Activated gamma-delta T cell treated with anti-CD3 and anti-CD28 coated beads, Interleukin-2, amount 50 U/mL, for 16 hours (primary cell): ENCODE measurements around the gene SENP5.
A peak's percentile ranks its signal among the peaks of the same experiment; 100 is the strongest.
"Not testable (repeated sequence)": the region's sequence is repeated elsewhere in the genome, so short reads cannot be mapped to it uniquely, and the experiment has no call there.

Experiments used
- DNase-seq: peaks from one replicate; pipeline ENCODE4 v3.0.0-alpha.2; 2020; ENCODE audit warnings: low read depth

The SENP5 gene

DNA sequence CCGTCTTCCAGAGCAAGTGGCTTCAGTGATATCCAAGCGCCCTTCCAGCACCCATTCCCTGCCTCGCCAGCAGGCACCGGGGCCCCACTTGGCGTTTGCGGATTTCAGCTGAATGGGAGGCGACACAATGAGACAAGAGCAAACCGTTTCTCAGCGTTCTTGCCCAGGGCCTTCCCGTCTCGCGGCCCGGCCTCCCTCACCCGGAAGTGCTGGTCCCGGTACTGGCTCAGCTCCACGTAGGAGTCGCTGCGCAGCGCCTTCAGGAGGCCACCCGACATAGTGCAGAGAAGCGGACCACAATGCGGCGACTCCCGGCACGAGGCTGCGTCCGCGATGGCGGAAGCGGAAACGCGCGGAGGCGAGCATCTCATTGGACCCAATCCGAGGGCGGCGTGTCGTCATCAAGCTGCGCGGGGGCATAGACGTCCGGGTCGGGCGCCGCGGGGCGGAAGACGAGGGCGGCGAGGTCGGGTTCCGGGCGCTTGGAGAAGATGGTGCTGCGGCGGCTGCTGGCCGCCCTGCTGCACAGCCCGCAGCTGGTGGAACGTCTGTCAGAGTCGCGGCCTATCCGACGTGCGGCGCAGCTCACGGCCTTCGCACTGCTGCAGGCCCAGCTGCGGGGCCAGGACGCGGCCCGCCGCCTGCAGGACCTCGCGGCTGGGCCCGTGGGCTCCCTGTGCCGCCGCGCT, 74.7 kb downstream of the SENP5 start, which contains the start of gene NCBP2:
TSS of gene NCBP2 (minus strand) at position 303 of the 689 bp plus-strand sequence. CDS start at position 278, 25 bp downstream.
- DNase-seq: peak; percentile 99

DNA sequence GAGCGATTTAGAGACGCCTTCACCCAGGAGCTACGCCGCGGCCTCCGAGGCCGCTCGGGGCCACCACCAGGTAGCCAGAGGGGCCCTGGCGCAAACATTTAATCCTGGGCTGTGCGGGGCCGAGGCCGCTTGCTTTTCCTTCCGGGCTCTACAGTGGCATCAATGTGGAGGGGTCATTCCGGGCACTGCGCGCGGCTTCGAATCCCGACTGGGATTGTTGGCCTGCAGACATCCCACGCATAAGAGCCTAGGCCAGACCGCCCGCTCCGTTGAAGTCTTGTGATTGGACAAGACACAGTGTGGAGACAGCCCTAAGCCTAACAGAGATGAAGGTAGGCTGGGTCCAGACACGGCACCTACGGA, 75.2 kb downstream of the SENP5 start:
- no peak for DNase-seq

DNA sequence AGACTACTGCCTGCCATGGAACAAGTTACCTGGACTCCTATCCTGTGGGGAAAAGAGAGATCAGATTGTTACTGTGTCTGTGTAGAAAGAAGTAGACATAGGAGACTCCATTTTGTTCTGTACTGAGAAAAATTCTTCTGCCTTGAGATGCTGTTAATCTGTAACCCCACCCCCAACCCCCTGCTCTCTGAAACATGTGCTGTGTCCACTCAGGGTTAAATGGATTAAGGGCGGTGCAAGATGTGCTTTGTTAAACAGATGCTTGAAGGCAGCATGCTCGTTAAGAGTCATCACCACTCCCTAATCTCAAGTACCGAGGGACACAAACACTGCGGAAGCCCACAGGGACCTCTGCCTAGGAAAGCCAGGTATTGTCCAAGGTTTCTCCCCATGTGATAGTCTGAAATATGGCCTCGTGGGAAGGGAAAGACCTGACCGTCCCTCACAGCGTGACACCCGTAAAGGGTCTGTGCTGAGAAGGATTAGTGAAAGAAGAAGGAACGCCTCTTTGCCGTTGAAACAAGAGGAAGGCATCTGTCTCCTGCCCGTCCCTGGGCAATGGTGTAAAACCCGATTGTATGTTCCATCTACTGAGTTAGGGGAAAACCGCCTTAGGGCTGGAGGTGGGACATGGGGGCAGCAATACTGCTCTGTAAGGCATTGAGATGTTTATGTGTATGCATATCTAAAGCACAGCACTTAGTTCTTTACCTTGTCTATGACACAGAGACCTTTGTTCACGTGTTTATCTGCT, 76.5 kb downstream of the SENP5 start:
- not testable (repeated sequence) for DNase-seq

DNA sequence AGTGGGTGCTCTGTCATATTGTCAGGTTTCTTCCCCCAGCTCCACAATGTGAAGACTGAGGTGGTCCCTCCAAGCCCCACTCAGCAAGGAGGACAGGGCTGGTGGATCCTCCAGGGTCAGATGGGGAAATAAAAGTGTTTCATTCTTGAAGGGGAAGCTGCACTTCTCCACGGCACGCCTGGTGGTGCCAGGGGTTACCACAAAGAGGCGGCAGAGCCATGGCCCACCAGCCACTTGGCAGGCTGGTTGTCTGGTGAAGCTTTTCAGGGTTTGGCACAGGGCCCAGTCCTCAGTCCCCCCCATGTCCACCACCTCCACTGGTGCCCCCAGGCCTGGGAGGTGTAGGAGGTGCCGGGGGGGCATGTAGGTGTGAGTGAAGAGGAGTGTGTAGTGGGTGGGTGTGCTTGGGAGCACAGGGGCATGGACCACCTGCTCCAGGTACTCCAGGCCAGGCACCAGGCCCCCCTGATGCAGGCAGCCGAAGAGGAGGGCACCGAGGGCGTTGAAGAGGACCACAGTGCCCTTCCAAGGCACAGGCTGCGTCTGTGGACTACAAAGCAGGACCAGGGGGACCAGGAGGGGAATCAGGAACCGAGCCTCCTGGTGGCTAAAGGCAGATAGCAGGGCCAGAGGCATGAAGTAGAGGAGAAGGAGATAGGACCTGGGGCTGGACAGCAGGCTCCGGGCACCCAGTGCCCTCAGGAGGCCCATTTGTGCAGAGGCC, 79.6 kb downstream of the SENP5 start:
- no peak for DNase-seq

DNA sequence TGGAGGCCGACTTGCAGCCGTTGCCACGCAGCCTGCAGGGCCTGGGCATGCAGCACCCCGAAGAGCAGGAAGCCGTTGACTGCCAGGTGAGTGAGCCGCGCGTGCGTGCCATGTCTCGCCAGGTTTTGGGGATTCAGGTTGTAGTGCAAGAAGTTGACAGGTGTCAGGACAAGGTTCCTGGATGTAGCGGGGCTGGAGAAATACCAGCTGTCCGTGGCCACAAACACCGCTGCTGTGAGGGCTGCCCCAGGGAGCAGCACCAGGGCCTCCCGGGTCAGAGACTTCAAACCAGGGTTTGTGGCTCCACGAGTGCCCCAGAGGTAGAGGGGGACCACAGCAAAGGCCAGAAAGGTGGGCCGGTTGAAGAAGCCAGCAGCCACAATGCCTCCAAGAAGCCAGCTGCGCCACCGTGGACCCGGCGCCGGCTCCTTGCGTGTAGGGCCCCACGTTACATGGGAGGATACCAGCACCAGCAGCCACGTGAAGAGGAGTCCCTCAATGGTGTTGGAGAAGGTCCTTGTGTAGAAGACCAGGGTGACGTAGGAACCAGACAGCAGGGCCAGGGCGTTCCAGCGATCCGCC, 80.2 kb downstream of the SENP5 start:
- DNase-seq: no peak

DNA sequence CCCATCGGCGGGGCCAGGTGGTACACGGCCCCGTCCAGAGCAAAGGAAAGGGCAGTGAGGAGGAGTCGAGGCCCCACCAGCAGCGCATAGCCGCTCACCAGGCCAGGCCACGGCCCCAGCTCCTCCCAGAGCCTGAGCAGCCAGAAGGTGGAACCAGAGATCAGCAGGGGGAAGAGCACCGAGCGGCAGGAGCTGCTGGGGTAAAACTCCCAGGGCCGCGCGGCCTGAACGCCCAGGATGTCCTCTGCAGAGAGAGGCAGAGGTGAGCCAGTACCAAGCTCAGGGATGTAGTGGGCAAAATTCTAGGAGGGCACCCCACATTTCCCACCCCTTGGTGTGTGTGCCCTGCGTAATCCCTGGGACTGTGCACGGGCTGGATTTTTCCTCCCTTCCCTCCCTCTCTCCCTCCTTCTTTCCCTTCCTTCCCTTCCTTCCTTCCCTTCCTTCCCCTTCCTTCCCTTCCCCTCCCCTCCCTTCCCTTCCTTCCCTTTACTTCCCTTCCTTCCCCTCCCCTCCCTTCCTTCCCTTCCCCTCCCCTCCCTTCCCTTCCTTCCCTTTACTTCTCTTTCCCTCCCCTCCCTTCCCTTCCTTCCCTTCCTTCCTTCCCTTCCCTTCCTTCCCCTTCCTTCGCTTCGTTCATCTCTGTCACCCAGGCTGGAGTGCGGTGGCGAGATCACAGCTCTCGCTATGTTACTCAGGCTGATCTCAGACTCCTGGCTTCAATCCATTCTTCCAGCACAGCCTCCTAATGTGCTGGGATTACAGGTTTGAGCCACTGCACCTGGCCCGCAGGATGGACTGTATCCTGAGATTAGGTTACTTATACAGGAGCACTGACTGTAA, 80.9 kb downstream of the SENP5 start:
- DNase-seq: no peak

DNA sequence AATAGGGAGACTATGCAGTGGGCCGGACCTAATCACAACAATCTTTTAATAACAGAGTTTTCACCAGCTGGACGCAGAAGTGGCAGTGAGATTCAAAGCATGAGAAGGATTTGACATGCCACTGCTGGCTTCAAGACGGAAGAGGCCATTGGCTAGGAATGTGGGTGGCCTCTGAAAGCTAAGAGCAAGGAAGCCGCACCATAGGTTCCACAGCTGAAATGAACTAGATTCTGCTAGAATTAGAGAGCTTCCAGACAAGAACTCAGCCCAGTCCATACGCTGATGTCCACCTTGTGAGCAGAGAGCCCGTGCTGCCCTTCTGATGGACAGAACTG, 81.5 kb downstream of the SENP5 start:
- DNase-seq: no peak

DNA sequence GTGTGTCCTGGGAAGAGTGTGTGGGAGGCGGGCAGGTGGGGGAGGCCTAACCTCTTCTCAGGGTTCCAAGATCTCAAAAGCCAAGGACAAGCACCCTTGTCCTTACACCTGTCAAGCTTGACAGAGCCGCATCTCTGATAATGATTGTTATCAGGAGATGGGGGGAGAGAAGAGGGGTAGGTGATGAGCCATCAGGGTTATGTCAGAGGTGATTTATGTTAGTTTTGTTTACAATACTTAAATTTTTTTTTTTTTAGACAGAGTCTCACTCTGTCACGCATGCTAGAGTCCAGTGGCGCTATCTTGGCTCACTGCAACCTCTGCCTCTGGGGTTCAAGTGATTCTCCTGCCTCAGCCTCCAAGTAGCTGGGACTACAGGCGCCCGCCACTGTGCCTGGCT, 82.0 kb downstream of the SENP5 start:
- DNase-seq: no peak

DNA sequence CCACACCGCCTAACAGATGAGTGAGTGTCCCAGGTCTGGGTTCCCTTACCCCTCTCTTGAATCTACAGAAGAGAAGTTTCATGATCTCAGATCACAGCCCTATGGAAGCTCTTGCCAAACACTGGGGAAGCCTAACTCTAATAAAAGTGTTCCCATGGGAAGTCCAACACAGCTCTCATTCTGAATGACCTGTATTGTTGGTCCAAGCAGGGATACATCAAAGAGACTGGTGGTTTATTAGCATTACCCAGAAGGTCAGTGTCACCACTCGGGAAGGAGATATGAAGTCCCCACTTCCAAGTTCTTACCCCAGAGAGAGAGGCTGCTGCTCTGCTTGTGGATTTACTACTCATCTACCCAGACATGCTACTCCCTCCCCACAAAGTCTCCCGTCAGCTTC, 83.7 kb downstream of the SENP5 start:
- DNase-seq: no peak

DNA sequence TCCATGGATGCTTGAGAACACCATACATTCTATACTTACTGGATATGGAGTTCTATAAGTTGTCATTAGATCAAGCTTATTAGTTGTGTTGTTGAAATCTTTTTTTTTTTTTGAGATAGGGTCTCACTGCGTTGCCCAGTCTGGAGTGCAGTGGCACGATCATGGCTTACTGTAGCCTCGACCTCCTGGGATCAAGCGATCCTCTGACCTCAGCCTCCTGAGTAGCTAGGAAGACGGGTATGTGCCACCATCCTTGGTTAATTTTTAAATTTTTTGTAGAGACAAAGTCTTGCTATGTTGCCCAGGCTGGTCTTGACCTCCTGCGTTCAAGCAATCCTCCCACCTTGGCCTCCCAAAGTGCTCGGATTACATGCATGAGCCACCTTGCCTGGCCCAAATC, 87.1 kb downstream of the SENP5 start:
- DNase-seq: no peak

DNA sequence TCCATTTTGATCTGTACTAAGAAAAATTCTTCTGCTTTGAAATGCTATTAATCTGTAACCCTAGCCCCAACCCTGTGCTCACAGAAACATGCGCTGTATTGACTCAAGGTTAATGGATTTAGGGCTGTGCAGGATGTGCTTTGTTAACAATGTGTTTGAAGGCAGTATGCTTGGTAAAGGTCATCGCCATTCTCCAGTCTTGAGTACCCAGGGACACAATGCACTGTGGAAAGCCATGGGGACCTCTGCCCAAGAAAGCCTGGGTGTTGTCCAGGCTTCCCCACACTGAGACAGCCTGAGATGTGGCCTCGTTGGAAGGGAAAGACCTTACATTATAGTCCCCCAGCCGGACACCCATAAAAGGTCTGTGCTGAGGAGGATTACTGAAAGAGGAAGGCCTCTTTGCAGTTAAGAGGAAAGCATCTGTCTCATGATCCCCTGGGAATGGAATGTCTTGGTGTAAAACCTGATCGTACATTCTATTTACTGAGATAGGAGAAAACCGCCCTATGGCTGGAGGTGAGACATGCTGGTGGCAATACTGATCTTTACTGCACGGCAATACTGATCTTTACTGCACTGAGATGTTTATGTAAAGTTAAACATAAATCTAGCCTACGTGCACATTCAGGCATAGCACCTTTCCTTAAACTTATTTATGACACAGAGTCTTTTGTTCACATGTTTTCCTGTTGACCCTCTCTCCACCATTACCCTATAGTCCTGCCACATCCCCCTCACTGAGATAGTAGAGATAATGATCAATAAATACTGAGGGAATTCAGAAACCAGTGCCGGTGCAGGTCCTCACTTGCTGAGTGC, 94.6 kb downstream of the SENP5 start:
- DNase-seq: no peak

DNA sequence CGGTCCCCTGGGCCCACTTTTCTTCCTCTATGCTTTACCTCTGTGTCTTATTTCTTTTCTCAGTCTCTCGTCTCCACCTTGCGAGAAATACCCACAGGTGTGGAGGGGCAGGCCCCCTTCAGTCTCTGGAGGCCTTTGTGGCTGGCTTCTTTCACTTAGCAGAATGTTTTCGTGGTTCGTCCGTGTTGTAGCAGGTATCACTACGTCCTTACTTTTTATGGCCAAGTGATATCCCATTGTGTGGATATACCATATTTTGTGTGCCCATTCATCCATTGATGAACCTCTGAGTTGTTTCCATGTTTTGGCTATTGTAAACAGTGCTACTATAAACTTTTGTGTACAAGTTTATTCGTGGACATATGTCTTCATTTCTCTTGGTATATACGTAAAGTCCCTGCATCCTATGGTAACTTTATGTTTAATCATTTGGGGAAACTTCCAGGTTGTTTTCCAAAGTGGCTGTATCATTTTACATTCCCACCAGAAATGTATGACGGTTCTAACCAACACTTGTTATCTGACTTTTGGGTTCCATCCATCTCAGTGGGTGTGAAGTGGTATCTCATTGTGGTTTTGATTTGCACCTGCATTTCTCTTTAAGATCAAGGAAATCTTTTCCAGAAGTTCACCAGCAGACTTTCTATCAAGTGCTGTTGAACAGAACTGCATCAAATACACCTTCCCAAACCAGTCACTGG, 95.4 kb downstream of the SENP5 start:
- no peak for DNase-seq

DNA sequence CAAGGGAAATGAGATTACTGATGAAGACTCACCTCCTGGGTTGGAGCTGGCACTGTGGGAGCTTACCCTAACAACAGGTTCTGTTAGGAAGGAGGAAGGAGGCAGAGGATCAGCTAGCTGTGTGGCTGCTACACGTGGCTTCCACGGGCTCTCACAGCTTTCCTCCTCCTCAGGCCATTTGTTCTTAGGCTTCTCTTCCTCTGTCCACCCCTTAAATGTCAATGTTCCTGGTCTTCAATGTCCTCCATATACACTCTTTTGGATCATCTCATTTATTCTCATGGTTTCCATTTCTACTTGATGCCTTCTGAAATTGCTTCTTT, 95.9 kb downstream of the SENP5 start:
- DNase-seq: no peak

DNA sequence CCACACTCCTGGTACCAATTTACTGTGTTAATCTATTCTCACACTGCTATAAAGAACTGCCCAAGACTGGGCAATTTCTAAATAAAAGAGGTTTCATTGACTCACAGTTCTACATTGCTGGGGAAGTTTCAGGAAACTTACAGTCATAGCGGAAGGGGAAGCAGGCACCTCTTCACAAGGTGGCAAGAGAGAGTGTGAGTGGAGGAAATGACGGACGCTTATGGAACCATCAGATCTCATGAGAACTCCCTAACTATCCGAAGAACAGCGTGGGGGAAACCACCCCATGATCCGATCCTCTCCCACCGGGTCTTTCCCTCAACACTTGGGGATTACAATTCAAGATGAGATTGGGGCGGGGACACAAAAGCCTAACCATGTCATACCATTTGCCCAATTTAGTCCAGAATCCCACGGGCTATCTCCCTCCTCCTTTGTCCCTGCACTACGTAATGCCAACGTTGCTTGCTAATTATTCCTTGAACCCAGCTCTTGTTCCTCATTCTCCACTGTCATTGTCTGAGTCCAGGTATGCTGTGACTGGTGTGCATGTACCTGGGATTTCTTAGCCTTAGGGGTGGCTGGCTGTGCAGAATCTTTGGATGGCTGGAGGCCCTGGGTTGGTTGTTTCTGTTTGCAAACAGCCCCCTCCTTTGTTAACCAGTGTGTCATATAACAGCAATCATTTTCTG, 97.5 kb downstream of the SENP5 start:
- DNase-seq: no peak

DNA sequence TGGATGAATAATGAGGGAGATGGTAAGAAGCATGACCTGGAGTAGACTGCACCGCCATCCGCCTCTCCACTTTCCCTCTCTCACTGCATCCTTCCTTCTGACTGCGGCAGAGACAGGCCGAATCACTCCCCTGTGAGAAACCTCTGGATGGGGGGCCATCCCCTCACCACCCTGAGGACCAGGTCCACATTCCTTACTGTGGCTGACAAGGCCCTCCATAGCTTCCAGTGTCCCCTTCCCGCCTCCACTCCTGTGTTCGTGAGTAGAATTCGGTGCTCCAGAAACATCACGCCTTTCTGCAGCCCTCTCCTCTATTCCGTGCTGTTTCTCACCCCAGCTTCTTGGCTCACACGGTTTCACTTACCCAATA, 98.1 kb downstream of the SENP5 start:
- no peak for DNase-seq

DNA sequence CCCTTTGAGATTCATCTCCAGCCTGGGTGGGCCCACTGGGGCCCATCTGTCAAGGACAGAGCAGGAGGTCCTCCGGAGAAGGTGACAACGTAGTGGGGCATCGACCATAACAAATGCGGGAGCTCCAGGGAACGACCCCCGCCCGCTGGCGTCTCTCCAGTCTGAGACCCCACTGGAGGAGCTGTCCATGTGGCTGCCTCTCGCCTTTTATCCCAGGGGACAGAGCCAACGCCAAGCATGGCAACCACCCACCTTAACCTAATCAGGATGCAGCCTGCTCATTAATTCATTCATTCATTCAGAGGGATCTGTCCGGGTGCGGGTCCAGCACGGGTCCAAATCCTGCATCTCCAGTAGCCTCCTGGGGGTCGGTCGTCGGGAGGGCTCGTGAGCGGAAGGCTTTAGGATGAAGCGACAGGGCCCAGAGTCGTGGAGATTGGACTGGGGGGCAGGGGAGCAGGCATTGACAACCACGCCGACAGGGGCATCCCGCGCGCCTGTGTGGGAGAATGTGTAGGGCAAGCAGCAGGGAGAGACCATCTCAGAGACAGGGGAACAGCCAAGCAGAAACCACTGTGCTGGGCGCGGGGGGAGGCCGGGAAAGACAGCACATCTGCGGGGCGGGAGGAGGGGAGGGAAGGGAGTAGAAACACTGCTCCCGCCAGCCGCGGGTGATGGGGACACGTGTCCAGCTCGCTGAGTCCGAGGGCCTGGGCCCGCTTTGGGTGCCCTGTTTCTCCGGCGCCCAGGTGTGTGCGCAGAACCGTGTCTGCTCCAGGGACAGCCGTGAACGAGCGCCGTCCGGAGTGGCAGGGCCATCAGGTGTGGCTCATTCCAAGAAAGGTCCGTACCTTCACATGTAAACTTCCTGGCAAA, 99.0 kb downstream of the SENP5 start:
- no peak for DNase-seq

DNA sequence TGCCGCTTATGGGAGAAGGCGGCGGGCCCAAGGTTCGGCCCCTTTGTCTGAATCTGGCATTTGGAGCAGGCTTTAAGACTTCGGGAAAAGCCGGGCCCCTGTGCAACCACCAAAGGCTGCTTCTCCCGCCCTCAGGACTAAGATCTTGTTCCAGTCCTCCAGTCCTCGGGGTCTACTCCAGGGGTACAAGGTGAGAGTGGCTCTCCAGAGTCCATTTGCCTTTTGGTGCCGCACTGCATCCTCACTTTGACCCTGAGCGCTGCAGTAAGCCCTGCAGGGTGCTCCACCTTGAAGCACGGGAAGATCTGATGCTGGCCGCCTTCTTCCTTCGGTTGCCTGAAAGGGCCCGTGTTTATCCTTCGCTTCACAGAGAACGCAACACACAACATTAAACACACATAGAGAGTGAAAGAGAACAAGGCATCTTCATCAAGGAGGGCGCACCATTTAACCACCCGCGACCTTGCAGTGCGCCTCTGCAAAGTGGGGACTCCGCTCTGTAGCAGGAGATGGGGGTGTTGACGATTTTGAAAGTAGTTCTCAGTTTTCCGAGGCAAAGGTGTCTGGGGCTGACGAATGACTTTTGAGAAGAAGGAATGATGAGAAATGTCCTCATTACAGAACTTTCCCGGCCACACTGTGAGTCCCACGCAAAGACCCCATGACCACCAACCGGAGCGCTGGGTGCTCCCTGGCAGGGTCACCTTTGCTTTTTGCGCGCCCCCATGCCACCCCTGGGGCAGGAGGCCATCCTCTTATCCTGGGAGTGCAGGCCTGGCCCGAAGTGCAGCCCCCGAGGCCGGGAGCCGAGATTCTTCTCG, 99.9 kb downstream of the SENP5 start:
- no peak for DNase-seq
